Measurements from ENCODE around the gene TPX2. TPM values are rescaled to one million over a fixed set of nuclear protein-coding genes. Genes with fewer than 3 reads are reported as not detected.
A peak's percentile ranks its signal among the peaks of the same experiment; 100 is the strongest.
"Not testable (repeated sequence)": the region's sequence is repeated elsewhere in the genome, so short reads cannot be mapped to it uniquely, and the experiment has no call there.

Gene TPX2
- total and polyA plus RNA-seq, 8 donors = 5.1 to 89.9 (median 39.7) TPM

DNA sequence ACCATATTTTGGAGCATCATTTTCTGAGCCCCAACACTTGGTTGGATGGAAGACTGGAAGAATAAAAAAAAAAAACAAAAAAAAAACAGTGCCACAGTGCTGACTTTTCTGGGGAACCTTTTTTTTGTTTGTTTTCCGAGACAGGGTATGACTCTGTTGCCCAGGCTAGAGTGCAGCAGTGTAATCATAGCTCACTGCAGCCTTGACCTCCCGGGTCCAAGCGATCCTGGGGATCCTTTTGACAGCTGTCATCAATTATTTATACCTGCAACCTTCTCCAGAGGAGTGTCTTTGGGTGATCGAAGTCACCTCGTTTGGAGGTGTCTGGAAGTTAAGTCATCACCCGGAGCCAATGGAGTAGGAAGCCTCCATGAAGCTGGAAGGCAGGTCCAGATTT is 7.8 kb upstream of the TPX2 start:
- Histone ChIP-seq H3K4me1 (peaks cover 0 to 8% of the 10 kb centered on the region in 2 donors), H3K36me3 (no peaks in the 10 kb centered on the region), H3K27me3 (no peaks in the 10 kb centered on the region), H3K9me3 (no peaks in the 10 kb centered on the region), H3K27ac (no peak overlapping the region), H3K4me3 (no peak overlapping the region)
- TF ChIP-seq, protein P1, sequence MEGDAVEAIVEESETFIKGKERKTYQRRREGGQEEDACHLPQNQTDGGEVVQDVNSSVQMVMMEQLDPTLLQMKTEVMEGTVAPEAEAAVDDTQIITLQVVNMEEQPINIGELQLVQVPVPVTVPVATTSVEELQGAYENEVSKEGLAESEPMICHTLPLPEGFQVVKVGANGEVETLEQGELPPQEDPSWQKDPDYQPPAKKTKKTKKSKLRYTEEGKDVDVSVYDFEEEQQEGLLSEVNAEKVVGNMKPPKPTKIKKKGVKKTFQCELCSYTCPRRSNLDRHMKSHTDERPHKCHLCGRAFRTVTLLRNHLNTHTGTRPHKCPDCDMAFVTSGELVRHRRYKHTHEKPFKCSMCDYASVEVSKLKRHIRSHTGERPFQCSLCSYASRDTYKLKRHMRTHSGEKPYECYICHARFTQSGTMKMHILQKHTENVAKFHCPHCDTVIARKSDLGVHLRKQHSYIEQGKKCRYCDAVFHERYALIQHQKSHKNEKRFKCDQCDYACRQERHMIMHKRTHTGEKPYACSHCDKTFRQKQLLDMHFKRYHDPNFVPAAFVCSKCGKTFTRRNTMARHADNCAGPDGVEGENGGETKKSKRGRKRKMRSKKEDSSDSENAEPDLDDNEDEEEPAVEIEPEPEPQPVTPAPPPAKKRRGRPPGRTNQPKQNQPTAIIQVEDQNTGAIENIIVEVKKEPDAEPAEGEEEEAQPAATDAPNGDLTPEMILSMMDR (IDR thresholded peaks at IDR 0.05) = no peak
- DNase-seq = no peak
- ATAC-seq = no peak
- intact Hi-C loops (cut with DNase I) = no loop called here

DNA sequence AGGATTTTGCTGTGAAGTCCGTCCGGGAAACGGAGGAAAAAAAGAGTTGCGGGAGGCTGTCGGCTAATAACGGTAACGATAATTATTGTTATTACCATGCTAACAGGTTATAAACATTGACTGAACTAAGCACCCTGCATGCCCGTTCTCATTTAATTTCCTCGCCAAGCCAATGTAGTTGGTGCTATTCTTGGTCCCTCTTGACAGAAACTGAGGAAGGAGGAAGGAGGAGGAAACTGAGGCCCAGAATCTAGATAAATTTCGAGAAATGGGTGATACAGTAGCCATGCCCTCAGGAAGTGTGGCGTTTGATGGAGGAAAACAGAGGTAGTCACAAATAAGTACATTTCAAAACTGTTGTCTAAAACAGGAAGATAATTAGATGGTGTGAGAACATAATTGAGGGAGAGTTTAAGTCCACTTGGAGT is 474 bp downstream of the TPX2 start:
- intact Hi-C loops (cut with DNase I) = no loop called here
- H3K4me3 ChIP-seq = peak overlapping the region; percentile 70 to 83
- no peaks in the 10 kb centered on the region for H3K9me3 ChIP-seq
- H3K27ac ChIP-seq = peak overlapping the region; percentile 20 to 76
- DNase-seq (no peak), ATAC-seq (peak; percentile 5)
- TF ChIP-seq, protein P1 (IDR thresholded peaks at IDR 0.05) = no peak
- H3K27me3 ChIP-seq = no peaks in the 10 kb centered on the region
- H3K4me1 ChIP-seq = peaks cover 0 to 25% of the 10 kb centered on the region in 2 donors
- no peaks in the 10 kb centered on the region for H3K36me3 ChIP-seq

DNA sequence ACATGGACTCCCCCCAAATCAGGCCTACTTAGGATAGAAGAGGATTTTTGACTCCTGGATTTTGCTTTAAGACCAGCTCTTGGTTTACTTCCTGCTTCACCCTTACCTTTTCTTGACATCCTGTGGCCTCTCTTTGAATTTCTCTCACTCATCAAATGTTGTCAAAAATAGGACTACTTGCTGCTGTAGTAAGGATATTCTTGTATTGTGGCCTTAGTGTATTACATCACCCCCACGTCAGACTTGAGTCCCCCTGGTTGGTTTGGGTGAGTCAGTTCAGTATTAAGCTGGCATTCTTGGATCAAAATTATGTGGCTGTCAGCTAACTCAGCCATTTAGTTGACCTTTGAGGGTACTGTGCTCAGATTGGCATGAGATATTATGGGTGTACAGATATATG is 1.1 kb downstream of the TPX2 start:
- intact Hi-C loops (cut with DNase I) = no loop called here
- Histone ChIP-seq H3K9me3 (no peaks in the 10 kb centered on the region), H3K27ac (no peak overlapping the region), H3K4me1 (peaks cover 0 to 25% of the 10 kb centered on the region in 2 donors), H3K27me3 (no peaks in the 10 kb centered on the region), H3K4me3 (peak overlapping the region in 1 of 2 donors; percentile 70), H3K36me3 (no peaks in the 10 kb centered on the region)
- ATAC-seq (no peak), DNase-seq (no peak)
- TF ChIP-seq, protein P1 (IDR thresholded peaks at IDR 0.05) = no peak

DNA sequence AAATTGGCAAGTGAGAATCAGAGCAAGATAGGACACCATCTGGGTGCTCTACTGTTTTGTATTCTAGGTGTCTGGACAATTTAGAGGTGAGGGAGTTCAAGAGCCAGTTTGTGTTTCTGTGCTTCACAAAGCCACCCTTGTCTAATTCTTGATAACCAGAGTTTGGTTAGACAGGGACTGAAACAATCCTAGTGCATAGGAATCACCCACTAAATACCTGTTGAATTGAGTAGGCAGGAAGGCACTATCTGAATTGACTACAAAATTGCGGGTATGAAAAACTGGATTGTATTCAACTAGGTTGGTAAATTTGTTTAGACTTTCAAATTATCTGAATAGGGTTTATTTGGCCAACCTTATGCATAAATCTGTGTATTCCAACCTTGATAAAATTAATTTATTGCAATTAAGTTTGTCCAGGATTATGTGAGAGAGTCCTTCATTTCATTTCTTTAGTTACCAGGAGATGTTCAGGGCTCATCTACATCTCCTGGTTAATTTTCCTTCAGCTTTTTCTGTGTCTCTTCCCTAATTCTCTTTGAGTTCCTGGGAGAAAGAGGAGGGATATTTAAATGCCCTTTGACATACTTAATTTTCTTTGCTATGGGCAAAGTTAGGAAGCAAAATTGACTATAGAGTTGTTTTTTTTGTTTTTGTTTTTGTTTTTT is 1.7 kb downstream of the TPX2 start:
- TF ChIP-seq, protein P1 (IDR thresholded peaks at IDR 0.05) = no peak
- Histone ChIP-seq H3K27ac (no peak overlapping the region), H3K4me3 (no peak overlapping the region), H3K9me3 (no peaks in the 10 kb centered on the region), H3K36me3 (no peaks in the 10 kb centered on the region), H3K27me3 (no peaks in the 10 kb centered on the region), H3K4me1 (peaks cover 0 to 25% of the 10 kb centered on the region in 2 donors)
- ATAC-seq = no peak
- intact Hi-C loops (cut with DNase I) = no loop called here
- no peak for DNase-seq

DNA sequence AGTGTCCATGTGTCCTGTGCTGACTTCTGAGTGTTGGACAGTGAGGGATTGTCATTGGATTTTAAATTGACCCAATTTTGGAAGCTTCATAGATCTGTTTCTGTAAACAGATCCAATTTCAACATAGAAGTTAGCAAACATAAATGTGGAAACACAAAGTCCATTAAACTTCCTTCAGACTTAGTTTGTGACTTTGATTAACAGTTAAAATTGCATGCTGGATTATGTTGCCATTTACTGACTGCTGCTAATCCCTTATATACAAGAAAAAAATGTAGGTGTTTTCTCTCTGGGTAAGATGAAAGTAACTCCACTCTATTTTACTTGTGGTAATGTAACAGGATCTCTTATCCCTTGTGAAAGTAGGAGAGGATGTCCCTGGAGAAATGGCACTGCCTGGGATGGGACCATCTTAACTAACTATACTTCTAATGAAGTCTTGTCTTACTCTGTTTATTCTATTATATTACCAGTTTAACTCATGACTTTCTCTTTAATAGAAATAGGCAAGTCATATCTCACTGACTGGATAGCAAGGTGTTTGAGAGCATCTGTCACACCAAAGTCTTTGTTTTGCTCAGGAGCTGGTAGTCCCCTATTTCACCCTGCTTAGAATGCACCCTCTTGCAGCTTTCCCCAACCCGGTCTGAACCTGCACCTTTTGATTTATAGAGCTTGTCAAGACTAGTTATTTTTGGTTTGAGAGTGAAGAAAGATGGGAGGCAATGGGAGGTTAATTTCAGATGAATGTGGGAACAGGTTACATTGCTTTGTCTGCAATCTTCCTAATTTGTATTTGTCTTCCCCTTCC is 7.2 kb downstream of the TPX2 start:
- no peaks in the 10 kb centered on the region for H3K36me3 ChIP-seq
- H3K27me3 ChIP-seq = no peaks in the 10 kb centered on the region
- no peak overlapping the region for H3K4me3 ChIP-seq
- no peak overlapping the region for H3K27ac ChIP-seq
- H3K4me1 ChIP-seq = no peaks in the 10 kb centered on the region
- intact Hi-C loops (cut with DNase I) = no loop called here
- TF ChIP-seq, protein P1 (IDR thresholded peaks at IDR 0.05) = no peak
- no peak for ATAC-seq
- no peaks in the 10 kb centered on the region for H3K9me3 ChIP-seq
- no peak for DNase-seq

DNA sequence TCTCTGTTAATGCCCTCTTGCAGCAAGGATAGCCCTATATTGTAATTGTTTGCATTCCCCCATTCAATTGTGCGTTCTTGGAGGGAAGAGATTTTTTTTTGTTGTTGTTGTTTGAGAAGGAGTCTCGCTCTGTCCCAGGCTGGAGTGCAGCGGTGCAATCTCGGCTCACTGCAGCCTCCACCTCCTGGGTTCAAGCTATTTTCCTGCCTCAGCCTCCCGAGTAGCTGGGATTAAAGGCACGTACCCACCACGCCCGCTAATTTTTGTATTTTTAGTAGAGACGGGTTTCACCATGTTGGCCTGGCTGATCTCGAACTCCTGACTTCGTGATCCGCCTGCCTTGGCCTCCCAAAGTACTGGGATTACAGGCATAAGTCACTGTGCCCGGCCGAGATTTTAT is 7.9 kb downstream of the TPX2 start:
- H3K4me1 ChIP-seq; ATAC-seq; H3K4me3 ChIP-seq; H3K27ac ChIP-seq; H3K36me3 ChIP-seq; intact Hi-C loops (cut with DNase I); H3K27me3 ChIP-seq; DNase-seq; H3K9me3 ChIP-seq: not testable (repeated sequence)

Data from left lung (tissue), 10 donors.